ENCODE measurements around the gene GUCY1A2.
"Not testable (repeated sequence)": the region's sequence is repeated elsewhere in the genome, so short reads cannot be mapped to it uniquely, and the experiment has no call there.

The GUCY1A2 gene

GRCh38 chr11:107018219-107018901 lies at the start of gene GUCY1A2:
Gene GUCY1A2 (minus strand): TSS chr11:107018476. CDS start chr11:107018055, 421 bp downstream.
- DNase-seq (ENCODE audit: low read depth in 1 of 2, low spot score in 1 of 2), result no peak

DNA sequence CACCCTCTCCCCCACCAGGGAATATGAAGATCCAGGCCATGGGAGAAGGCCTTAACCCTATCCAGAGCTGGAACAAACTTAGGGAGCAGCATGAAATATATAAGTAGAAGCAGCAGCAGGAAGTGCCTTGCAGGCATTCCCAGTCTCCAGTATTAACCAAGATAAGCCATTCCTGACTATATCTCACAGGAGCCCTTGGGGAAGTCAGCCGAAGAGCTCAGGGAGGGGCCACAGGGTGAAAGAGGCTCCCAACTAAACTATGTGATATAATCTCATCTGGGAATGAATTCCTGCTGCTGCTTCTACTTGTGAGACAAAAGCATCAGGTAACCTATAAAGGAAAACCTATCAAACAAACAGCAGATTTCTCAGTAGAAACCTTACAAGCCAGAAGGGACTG lies 36.1 kb upstream of the GUCY1A2 start:
- no peak for DNase-seq (ENCODE audit: low read depth in 1 of 2, low spot score in 1 of 2)

DNA sequence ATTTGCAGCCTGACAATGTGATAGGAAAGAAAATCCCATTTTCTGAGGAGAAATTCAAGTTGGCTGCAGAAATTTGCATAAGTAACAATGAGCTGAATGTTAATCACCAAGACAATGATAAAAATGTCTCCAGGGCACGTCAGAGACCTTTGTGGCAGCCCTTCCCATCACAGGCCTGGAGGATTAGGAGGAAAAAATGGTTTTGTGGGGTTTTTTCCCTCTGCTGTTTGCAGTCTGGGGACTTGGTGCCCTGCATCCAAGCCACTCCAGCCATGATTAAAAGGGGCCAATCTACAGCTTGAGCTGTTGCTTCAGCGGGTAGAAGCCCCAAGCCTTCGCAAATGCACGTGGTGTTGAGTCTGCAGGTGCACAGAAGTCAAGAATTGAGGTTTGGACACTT lies 33.1 kb upstream of the GUCY1A2 start:
- not testable (repeated sequence) for DNase-seq (ENCODE audit: low read depth in 1 of 2, low spot score in 1 of 2)

DNA sequence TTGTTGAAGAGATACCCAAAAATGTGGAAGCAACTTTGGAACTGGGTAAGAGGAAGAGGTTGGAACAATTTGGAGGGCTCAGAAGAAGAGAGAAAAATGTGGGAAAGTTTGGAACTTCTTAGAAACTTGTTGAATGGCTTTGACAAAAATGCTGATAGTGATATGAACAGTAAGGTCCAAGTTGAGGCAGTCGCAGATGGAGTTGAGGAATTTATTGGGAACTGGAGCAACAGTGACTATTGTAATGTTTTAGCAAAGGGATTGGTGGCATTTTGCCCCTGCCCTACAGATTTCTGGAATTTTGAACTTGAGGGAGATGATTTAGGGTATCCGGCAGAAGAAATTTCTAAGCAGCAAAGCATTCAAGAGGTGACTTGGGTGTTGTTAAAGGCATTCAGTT lies 32.6 kb upstream of the GUCY1A2 start:
- DNase-seq (ENCODE audit: low read depth in 1 of 2, low spot score in 1 of 2), result not testable (repeated sequence)

DNA sequence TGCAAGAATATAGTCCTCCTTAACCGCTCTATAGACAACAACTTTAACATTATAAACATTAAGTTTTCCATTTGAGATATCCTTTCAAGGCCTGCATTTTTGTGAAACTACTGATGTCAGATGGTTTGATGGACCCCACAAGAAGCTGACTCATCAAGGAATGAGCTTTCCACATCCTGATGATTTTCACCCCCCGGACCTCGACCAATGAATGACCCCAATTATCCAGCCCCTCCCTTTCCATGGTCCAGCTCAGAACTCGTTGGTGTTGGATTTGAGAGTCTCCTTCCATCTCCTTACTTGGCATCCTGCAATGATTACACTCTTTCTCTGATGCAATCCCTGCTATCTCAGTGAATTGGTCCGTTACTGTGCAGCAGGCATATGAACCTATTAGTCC lies 31.8 kb upstream of the GUCY1A2 start:
- no peak for DNase-seq (ENCODE audit: low read depth in 1 of 2, low spot score in 1 of 2)

DNA sequence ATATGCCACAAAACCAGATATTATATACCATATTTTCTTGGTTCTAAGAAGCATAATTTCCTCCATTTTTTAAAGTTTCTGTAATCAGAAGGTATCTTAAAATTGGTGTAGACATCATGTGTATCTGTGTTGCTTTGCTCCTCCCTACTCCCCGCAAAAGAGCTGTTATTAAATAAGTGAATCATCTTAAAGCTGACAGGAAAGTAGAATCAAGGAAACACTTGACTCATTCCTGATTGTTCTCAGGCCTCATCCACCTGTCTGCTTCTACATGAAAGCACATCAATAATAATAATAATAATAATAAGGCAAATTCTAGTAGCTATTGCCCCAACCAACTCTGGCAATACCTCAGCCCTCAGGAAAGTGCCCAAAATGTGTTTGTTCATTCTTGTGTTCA lies 26.2 kb upstream of the GUCY1A2 start:
- no peak for DNase-seq (ENCODE audit: low read depth in 1 of 2, low spot score in 1 of 2)

- DNase-seq (ENCODE audit: low read depth in 1 of 2, low spot score in 1 of 2), result no peak
Observed at GRCh38 chr11:107043242-107044006, 25.1 kb upstream of the GUCY1A2 start.

DNA sequence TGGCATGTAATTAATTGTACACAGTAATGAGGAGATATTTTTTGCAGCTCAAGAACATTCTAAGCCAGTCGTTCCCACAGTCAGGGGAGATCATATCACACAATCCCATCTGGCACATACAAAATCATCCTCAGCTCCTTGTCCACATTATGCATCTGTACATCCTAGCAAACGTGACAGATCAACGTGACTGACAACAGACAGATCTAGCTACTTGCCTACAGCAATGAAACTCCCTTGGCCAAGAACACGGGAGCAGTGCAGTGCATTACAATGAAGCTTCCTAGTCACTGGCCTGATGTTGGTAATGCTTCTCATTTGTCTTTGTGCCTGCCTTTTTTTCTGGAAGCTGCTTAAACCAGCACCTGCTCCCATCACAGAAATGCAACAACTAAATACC lies 24.5 kb upstream of the GUCY1A2 start:
- DNase-seq (ENCODE audit: low read depth in 1 of 2, low spot score in 1 of 2), result no peak

- no peak for DNase-seq (ENCODE audit: low read depth in 1 of 2, low spot score in 1 of 2)
Observed at GRCh38 chr11:107041088-107041444, 22.8 kb upstream of the GUCY1A2 start.

GRCh38 chr11:107040433-107041087 lies 22.3 kb upstream of the GUCY1A2 start:
- DNase-seq (ENCODE audit: low read depth in 1 of 2, low spot score in 1 of 2), result no peak

DNA sequence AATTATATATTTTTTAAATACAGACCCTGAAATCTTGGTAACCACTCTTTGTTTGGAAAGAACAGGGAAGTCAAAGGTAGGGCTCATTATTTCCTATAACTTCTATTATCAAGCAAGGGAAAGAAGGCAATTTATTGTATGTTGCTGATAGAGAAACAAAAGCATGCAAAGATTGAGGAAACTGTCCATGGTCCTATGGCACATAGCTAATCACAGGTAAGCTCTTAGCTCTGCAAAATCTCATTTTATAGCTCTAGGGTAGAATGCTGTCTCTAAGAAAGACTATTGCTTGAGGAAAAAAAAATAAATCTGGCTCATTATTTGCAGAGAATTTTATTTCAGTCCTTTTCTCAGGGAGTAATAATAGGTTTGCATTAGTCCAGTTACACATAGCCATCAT lies 7.4 kb upstream of the GUCY1A2 start:
- no peak for DNase-seq (ENCODE audit: low read depth in 1 of 2, low spot score in 1 of 2)

DNA sequence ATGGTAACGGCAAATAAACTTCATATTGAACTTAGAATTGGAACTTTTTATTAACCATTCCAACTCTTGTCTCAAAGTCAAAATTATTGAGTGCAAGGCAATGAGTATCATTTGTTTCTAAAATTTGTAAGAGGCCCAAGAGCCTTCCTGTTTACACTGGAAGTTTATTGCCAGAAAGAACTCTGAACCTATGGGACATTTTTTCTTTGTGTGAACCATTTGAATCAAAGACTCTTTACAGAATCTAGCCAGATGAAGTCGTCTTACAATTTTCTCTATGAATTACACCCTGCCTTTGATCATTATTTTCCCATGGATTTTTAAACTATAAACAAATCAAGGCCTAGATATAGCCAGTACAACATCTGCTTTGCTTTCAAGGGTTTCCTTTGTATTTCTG lies 2.3 kb upstream of the GUCY1A2 start:
- no peak for DNase-seq (ENCODE audit: low read depth in 1 of 2, low spot score in 1 of 2)

DNA sequence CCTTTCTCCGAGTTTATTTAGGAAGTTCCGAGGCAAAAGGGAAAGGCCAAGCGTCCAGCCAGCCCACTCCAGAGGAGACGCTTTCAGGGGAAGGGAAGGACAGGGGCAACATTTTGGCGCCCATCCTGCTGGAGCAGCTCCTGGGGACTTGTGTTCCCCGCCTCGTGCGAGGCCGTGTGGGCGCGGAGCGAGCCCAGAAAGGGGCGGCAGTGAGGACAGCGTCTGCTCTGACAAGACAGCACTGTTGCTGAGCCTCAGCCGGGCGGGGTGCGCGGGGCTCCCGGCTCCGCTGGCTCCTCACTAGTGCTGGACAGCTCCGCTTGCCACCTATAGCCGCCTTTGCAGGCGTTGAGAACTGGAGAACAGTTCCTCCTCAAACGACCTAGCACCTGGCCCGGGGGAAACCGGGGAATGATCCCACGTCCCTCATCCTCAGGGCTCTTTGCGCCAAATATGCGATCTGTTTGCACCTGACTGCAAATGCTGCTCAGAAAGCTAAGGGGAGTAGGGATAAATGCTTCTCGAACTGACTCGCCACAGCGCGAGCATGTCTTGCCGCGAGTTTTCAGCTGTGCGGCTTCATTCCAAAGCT lies 722 bp upstream of the GUCY1A2 start:
- no peak for DNase-seq (ENCODE audit: low read depth in 1 of 2, low spot score in 1 of 2)

GRCh38 chr11:107017433-107018218 lies 650 bp downstream of the GUCY1A2 start:
- no peak for DNase-seq (ENCODE audit: low read depth in 1 of 2, low spot score in 1 of 2)

GRCh38 chr11:107017104-107017432 lies 1.2 kb downstream of the GUCY1A2 start:
- DNase-seq (ENCODE audit: low read depth in 1 of 2, low spot score in 1 of 2), result no peak

DNA sequence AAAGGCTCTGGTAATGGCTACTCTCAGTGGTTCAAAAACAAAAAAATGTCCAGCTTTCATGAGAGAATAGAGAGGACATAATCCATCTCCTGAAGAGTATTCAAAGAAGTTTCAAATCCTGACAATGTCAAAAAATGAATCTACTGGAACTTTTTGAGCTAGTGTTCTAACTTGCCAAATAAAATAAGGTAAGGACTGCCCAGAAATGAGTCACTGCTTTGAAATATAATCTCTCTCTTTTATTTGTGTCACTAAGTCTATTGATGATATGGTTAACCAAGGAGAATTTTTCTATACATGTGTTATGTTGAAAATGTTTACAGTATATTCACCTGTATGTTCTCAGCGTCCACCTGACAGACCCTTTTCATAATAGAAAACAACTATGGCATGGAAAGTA lies 3.4 kb downstream of the GUCY1A2 start:
- DNase-seq (ENCODE audit: low read depth in 1 of 2, low spot score in 1 of 2), result no peak

DNA sequence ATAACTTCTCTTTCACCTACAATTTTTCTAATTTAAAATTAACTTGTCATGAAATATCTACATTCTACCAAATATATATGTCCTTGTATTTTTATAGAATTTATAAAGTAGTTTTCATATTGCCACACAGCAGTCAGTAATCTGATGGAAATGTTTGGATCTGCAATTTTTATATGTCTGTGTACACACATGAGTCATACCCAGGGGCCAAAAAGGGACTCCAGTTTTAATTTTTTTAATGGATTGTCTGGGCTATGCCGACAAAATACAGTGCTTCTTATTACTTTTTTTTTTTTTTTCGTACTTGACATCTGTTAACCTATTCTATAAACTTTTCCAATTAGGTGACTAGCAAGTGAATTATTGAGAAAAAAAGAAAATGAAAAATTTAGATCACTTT lies 6.3 kb downstream of the GUCY1A2 start:
- no peak for DNase-seq (ENCODE audit: low read depth in 1 of 2, low spot score in 1 of 2)

- no peak for DNase-seq (ENCODE audit: low read depth in 1 of 2, low spot score in 1 of 2)
Observed at GRCh38 chr11:107009190-107009589, 9.1 kb downstream of the GUCY1A2 start.

DNA sequence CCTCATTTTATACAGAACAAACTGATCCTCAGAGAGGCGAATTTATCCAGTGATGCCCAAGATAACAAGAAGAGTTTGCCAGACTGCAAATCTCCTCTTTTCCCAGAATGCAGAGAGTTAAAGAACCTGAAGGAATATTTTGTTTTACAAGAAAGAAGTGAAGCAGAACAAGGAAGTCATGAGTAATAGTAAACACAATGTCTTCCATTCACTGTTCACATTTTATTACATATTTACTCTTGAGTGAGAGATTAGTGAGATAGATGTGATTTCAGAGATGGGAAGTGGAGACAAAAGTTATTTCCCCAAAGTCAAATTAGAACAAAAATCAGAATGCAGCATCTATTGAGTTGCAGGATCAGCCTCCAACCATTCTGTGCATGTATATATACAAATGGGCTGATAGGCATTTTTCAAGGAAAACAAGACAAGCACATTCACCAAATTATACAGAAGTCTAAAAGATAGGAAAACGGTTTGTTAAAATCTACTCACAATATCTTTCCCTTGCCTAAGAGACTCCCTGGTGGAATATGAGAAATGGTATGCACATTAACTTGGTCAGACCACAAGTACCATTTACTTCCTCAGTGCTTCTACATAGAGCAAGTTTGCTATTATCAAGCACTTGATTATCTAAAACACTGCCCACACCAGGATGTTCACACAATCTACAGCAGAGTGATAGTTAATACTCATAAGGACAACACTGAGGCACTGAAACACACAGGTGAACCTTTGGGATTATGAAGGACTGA lies 12.0 kb downstream of the GUCY1A2 start:
- no peak for DNase-seq (ENCODE audit: low read depth in 1 of 2, low spot score in 1 of 2)

DNA sequence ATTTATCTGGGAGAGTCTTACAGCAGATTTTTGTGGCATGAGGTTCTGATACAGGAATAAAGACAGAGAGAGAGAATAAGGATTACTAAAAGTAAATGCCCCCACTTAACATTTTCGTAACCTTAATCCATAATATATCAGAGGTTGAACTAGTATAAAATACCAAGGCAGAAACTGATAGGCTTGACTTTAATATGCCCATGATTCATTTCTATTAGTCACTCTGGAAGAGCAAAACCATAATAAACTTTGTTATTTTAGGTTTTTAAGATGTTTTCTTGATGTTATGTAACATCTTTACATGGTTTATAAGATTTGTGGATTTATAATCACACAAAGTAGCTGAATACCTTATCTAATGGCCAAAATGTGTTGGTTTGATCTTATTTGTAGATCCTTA lies 19.1 kb downstream of the GUCY1A2 start:
- no peak for DNase-seq (ENCODE audit: low read depth in 1 of 2, low spot score in 1 of 2)

DNA sequence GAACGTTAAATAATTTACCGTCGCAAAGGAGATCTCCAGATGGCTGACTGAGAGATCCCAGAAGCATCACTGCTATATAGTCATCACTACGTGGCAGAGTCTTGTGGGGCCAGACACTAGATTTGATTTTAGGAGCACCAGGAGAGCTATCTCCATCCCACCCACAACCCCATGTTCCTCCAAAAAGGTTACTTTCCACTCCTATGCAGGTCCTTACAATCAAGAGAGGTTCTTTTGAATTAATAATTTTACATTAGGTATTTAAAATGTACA lies 19.4 kb downstream of the GUCY1A2 start:
- DNase-seq (ENCODE audit: low read depth in 1 of 2, low spot score in 1 of 2), result no peak

Measured in stimulated activated CD4-positive, alpha-beta T cell treated with anti-CD3 and anti-CD28 coated beads, Interleukin-15, amount 100 ng/mL, for 1 hour (primary cell).